WTC11 (cell line): ENCODE data around the gene NPAS3. TPM values are rescaled to one million over a fixed set of nuclear protein-coding genes. Genes with fewer than 3 reads are reported as not detected.

Source experiments
- ATAC-seq: fragments of 200-7000 bp; cut with Tn5 transposase; 2 replicates; pipeline ENCODE4 v1.10.0; 2021; ENCODE audit warnings: mild to moderate bottlenecking, moderate library complexity
- CTCF ChIA-PET: fragments of 300-600 bp; sonication (Branson Sonifier 250); formaldehyde crosslinking; loops from one replicate; lab custom pipeline; 2021; ENCODE audit warnings: antibody characterized with exemption; lab: Charles Lee
- POLR2A ChIA-PET: fragments of 350-600 bp; sonication (Branson Sonifier 250); formaldehyde crosslinking; loops from one replicate; lab custom pipeline; 2021; ENCODE audit warnings: antibody characterized with exemption; lab: Charles Lee
- DNase-seq: peaks from one replicate; pipeline ENCODE4 v3.0.0; 2021; ENCODE audit warnings: low spot score
- H3K27ac Mint-ChIP-seq: 2 replicates; pipeline ENCODE4 v1.8.0; 2021; ENCODE audit warnings: mixed read lengths
- H3K27me3 Mint-ChIP-seq: 2 replicates; pipeline ENCODE4 v1.8.0; 2021; ENCODE audit warnings: low read depth, mild to moderate bottlenecking, moderate library complexity, mixed read lengths
- H3K36me3 Mint-ChIP-seq: 2 replicates; pipeline ENCODE4 v1.8.0; 2021; ENCODE audit warnings: mixed read lengths
- H3K4me1 Mint-ChIP-seq: 2 replicates; pipeline ENCODE4 v1.8.0; 2022; ENCODE audit warnings: mixed read lengths
- H3K4me3 Mint-ChIP-seq: 2 replicates; pipeline ENCODE4 v1.8.0; 2021; ENCODE audit warnings: mild to moderate bottlenecking, moderate library complexity, mixed read lengths
- H3K9me3 Mint-ChIP-seq: 2 replicates; pipeline ENCODE4 v1.8.0; 2021; ENCODE audit warnings: mixed read lengths
- CREB1 ChIP-seq: sonication (generic); formaldehyde crosslinking; IDR thresholded peaks from 2 replicates; pipeline ENCODE4 v1.8.0; 2023; ENCODE audit warnings: mild to moderate bottlenecking, missing genetic modification reagents
- CREM ChIP-seq: sonication (generic); formaldehyde crosslinking; IDR thresholded peaks from 2 replicates; pipeline ENCODE4 v1.8.1; 2022; ENCODE audit warnings: mild to moderate bottlenecking, missing genetic modification reagents, moderate library complexity
- KAT7 ChIP-seq: sonication (generic); formaldehyde crosslinking; IDR thresholded peaks from 2 replicates; pipeline ENCODE4 v1.8.1; 2023; ENCODE audit warnings: missing genetic modification reagents, mild to moderate bottlenecking, borderline replicate concordance
- MXD4 ChIP-seq: fragments of 250-450 bp; sonication (Bioruptor Pico); IDR thresholded peaks from 2 replicates; pipeline ENCODE4 v1.8.0; 2021; ENCODE audit warnings: mild to moderate bottlenecking, moderate library complexity, borderline replicate concordance
- NFATC4 ChIP-seq: fragments of 250-450 bp; sonication (Bioruptor Pico); IDR thresholded peaks from 2 replicates; pipeline ENCODE4 v1.9.0; 2021; ENCODE audit warnings: mild to moderate bottlenecking
- NFE2L1 ChIP-seq: sonication (generic); formaldehyde crosslinking; IDR thresholded peaks from 2 replicates; pipeline ENCODE4 v1.8.1; 2023; ENCODE audit warnings: missing genetic modification reagents
- RORB ChIP-seq: fragments of 250-450 bp; sonication (Bioruptor Pico); IDR thresholded peaks from 2 replicates; pipeline ENCODE4 v1.9.0; 2021; ENCODE audit warnings: mild to moderate bottlenecking
- TCF7 ChIP-seq: sonication (generic); formaldehyde crosslinking; IDR thresholded peaks from 2 replicates; pipeline ENCODE4 v1.8.0; 2022; ENCODE audit warnings: mild to moderate bottlenecking, low read depth, missing genetic modification reagents, moderate library complexity
- ZBTB21 ChIP-seq: sonication (generic); formaldehyde crosslinking; IDR thresholded peaks from 2 replicates; pipeline ENCODE4 v1.8.1; 2023; ENCODE audit warnings: mild to moderate bottlenecking, missing genetic modification reagents, borderline replicate concordance
- ZNF232 ChIP-seq: sonication (generic); formaldehyde crosslinking; IDR thresholded peaks from 2 replicates; pipeline ENCODE4 v1.8.0; 2022; ENCODE audit warnings: mild to moderate bottlenecking, missing genetic modification reagents
- total RNA-seq: library from RNA; stranded (reverse); gene quantifications from 3 replicates; pipeline ENCODE4 v1.2.3, GENCODE V29; 2021
- TF ChIP-seq, protein P1 (sequence below): sonication (generic); formaldehyde crosslinking; IDR thresholded peaks from 2 replicates; pipeline ENCODE4 v1.8.1; 2022; ENCODE audit warnings: low read depth, missing genetic modification reagents, borderline replicate concordance
- TF ChIP-seq, protein P2 (sequence below): sonication (generic); formaldehyde crosslinking; conservative IDR thresholded peaks from 2 replicates; pipeline ENCODE4 v1.8.1; 2023; ENCODE audit warnings: mild to moderate bottlenecking, low read depth, missing genetic modification reagents, moderate library complexity
- TF ChIP-seq, protein P3 (sequence below): sonication (generic); formaldehyde crosslinking; IDR thresholded peaks from 2 replicates; pipeline ENCODE4 v1.8.1; 2023; ENCODE audit warnings: mild to moderate bottlenecking, missing genetic modification reagents
- TF ChIP-seq, protein P4 (sequence below): sonication (generic); formaldehyde crosslinking; IDR thresholded peaks from 2 replicates; pipeline ENCODE4 v1.8.0; 2023; ENCODE audit warnings: missing genetic modification reagents
- TF ChIP-seq, protein P5 (sequence below): sonication (generic); formaldehyde crosslinking; IDR thresholded peaks from 2 replicates; pipeline ENCODE4 v1.8.1; 2023; ENCODE audit warnings: mild to moderate bottlenecking, missing genetic modification reagents, borderline replicate concordance
- TF ChIP-seq, protein P6 (sequence below): sonication (generic); formaldehyde crosslinking; IDR thresholded peaks from 2 replicates; pipeline ENCODE4 v1.8.1; 2022; ENCODE audit warnings: mild to moderate bottlenecking, missing genetic modification reagents, moderate library complexity, borderline replicate concordance
- TF ChIP-seq, protein P7 (sequence below): fragments of 250-450 bp; sonication (Bioruptor Pico); IDR thresholded peaks from 2 replicates; pipeline ENCODE4 v1.9.0; 2021; ENCODE audit warnings: mild to moderate bottlenecking, borderline replicate concordance

Gene NPAS3
- total RNA-seq, 1 experiment from 2014 or later = 3.2 TPM

DNA sequence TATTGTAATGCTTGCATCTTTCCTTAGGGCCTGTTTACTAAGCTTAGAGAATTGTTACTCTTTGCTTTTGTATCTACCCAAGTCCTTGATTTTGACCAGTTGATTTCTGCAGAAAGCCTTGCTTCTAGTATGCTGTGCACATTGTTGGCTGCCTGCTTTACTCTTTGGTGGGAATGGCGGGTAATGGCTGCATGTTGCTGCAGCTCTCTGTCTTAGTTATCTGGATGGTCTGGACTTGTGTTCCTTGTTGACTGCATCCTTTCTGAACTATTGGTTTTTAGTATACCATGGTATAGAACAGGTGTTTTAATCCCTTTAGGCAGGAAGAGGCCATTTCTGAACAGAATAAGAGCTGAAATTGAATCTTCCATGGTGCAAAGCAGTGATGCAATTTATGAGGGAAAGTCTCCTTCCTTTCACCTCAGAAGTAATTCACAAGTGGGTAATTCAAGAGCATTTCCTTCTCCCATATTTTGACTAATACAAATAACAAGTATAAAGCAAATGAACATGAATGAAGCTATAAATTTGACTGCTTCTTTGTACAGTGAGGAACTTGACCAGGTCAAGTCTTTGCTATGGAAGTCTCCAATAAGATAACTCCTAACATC, 466.4 kb downstream of the NPAS3 start:
- peaks cover 3% of the 10 kb centered on the region for H3K27me3 Mint-ChIP-seq
- ATAC-seq = no peak
- TF ChIP-seq, protein P1, sequence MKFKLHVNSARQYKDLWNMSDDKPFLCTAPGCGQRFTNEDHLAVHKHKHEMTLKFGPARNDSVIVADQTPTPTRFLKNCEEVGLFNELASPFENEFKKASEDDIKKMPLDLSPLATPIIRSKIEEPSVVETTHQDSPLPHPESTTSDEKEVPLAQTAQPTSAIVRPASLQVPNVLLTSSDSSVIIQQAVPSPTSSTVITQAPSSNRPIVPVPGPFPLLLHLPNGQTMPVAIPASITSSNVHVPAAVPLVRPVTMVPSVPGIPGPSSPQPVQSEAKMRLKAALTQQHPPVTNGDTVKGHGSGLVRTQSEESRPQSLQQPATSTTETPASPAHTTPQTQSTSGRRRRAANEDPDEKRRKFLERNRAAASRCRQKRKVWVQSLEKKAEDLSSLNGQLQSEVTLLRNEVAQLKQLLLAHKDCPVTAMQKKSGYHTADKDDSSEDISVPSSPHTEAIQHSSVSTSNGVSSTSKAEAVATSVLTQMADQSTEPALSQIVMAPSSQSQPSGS (CRISPR knock-in tag) = no peak
- TF ChIP-seq MXD4 (no peak), CREM (CRISPR knock-in tag) (no peak), NFE2L1 (CRISPR knock-in tag) (no peak), KAT7 (CRISPR knock-in tag) (no peak), NFATC4 (CRISPR knock-in tag) (no peak), ZBTB21 (CRISPR knock-in tag) (no peak), RORB (CRISPR knock-in tag) (no peak), CREB1 (no peak), ZNF232 (CRISPR knock-in tag) (no peak), TCF7 (CRISPR knock-in tag) (no peak)
- TF ChIP-seq, protein P2, sequence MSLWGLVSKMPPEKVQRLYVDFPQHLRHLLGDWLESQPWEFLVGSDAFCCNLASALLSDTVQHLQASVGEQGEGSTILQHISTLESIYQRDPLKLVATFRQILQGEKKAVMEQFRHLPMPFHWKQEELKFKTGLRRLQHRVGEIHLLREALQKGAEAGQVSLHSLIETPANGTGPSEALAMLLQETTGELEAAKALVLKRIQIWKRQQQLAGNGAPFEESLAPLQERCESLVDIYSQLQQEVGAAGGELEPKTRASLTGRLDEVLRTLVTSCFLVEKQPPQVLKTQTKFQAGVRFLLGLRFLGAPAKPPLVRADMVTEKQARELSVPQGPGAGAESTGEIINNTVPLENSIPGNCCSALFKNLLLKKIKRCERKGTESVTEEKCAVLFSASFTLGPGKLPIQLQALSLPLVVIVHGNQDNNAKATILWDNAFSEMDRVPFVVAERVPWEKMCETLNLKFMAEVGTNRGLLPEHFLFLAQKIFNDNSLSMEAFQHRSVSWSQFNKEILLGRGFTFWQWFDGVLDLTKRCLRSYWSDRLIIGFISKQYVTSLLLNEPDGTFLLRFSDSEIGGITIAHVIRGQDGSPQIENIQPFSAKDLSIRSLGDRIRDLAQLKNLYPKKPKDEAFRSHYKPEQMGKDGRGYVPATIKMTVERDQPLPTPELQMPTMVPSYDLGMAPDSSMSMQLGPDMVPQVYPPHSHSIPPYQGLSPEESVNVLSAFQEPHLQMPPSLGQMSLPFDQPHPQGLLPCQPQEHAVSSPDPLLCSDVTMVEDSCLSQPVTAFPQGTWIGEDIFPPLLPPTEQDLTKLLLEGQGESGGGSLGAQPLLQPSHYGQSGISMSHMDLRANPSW (CRISPR knock-in tag) = no peak
- TF ChIP-seq, protein P3, sequence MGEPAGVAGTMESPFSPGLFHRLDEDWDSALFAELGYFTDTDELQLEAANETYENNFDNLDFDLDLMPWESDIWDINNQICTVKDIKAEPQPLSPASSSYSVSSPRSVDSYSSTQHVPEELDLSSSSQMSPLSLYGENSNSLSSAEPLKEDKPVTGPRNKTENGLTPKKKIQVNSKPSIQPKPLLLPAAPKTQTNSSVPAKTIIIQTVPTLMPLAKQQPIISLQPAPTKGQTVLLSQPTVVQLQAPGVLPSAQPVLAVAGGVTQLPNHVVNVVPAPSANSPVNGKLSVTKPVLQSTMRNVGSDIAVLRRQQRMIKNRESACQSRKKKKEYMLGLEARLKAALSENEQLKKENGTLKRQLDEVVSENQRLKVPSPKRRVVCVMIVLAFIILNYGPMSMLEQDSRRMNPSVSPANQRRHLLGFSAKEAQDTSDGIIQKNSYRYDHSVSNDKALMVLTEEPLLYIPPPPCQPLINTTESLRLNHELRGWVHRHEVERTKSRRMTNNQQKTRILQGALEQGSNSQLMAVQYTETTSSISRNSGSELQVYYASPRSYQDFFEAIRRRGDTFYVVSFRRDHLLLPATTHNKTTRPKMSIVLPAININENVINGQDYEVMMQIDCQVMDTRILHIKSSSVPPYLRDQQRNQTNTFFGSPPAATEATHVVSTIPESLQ (CRISPR knock-in tag) = no peak
- TF ChIP-seq, protein P4, sequence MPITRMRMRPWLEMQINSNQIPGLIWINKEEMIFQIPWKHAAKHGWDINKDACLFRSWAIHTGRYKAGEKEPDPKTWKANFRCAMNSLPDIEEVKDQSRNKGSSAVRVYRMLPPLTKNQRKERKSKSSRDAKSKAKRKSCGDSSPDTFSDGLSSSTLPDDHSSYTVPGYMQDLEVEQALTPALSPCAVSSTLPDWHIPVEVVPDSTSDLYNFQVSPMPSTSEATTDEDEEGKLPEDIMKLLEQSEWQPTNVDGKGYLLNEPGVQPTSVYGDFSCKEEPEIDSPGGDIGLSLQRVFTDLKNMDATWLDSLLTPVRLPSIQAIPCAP (CRISPR knock-in tag) = no peak
- TF ChIP-seq, protein P5, sequence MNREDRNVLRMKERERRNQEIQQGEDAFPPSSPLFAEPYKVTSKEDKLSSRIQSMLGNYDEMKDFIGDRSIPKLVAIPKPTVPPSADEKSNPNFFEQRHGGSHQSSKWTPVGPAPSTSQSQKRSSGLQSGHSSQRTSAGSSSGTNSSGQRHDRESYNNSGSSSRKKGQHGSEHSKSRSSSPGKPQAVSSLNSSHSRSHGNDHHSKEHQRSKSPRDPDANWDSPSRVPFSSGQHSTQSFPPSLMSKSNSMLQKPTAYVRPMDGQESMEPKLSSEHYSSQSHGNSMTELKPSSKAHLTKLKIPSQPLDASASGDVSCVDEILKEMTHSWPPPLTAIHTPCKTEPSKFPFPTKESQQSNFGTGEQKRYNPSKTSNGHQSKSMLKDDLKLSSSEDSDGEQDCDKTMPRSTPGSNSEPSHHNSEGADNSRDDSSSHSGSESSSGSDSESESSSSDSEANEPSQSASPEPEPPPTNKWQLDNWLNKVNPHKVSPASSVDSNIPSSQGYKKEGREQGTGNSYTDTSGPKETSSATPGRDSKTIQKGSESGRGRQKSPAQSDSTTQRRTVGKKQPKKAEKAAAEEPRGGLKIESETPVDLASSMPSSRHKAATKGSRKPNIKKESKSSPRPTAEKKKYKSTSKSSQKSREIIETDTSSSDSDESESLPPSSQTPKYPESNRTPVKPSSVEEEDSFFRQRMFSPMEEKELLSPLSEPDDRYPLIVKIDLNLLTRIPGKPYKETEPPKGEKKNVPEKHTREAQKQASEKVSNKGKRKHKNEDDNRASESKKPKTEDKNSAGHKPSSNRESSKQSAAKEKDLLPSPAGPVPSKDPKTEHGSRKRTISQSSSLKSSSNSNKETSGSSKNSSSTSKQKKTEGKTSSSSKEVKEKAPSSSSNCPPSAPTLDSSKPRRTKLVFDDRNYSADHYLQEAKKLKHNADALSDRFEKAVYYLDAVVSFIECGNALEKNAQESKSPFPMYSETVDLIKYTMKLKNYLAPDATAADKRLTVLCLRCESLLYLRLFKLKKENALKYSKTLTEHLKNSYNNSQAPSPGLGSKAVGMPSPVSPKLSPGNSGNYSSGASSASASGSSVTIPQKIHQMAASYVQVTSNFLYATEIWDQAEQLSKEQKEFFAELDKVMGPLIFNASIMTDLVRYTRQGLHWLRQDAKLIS (CRISPR knock-in tag) = no peak
- TF ChIP-seq, protein P6, sequence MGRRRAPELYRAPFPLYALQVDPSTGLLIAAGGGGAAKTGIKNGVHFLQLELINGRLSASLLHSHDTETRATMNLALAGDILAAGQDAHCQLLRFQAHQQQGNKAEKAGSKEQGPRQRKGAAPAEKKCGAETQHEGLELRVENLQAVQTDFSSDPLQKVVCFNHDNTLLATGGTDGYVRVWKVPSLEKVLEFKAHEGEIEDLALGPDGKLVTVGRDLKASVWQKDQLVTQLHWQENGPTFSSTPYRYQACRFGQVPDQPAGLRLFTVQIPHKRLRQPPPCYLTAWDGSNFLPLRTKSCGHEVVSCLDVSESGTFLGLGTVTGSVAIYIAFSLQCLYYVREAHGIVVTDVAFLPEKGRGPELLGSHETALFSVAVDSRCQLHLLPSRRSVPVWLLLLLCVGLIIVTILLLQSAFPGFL = no peak
- TF ChIP-seq, protein P7, sequence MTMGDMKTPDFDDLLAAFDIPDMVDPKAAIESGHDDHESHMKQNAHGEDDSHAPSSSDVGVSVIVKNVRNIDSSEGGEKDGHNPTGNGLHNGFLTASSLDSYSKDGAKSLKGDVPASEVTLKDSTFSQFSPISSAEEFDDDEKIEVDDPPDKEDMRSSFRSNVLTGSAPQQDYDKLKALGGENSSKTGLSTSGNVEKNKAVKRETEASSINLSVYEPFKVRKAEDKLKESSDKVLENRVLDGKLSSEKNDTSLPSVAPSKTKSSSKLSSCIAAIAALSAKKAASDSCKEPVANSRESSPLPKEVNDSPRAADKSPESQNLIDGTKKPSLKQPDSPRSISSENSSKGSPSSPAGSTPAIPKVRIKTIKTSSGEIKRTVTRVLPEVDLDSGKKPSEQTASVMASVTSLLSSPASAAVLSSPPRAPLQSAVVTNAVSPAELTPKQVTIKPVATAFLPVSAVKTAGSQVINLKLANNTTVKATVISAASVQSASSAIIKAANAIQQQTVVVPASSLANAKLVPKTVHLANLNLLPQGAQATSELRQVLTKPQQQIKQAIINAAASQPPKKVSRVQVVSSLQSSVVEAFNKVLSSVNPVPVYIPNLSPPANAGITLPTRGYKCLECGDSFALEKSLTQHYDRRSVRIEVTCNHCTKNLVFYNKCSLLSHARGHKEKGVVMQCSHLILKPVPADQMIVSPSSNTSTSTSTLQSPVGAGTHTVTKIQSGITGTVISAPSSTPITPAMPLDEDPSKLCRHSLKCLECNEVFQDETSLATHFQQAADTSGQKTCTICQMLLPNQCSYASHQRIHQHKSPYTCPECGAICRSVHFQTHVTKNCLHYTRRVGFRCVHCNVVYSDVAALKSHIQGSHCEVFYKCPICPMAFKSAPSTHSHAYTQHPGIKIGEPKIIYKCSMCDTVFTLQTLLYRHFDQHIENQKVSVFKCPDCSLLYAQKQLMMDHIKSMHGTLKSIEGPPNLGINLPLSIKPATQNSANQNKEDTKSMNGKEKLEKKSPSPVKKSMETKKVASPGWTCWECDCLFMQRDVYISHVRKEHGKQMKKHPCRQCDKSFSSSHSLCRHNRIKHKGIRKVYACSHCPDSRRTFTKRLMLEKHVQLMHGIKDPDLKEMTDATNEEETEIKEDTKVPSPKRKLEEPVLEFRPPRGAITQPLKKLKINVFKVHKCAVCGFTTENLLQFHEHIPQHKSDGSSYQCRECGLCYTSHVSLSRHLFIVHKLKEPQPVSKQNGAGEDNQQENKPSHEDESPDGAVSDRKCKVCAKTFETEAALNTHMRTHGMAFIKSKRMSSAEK = no peak
- TF ChIP-seq, all 79 proteins: peak for 0
- Mint-ChIP-seq H3K4me1 (peaks cover 3% of the 10 kb centered on the region; the same call in 1 of the 2 replicates), H3K9me3 (peaks cover 86% of the 10 kb centered on the region), H3K4me3 (no peak overlapping the region), H3K36me3 (peaks cover 79% of the 10 kb centered on the region), H3K27ac (no peak overlapping the region)
- CTCF ChIA-PET = no interaction called here
- DNase-seq = peak; percentile 22
- POLR2A ChIA-PET = no interaction called here
